SK-N-SH (cell line): ENCODE measurements around the gene MYL5. TPM values are rescaled to one million over a fixed set of nuclear protein-coding genes. Genes with fewer than 3 reads are reported as not detected.
"Not testable (repeated sequence)": the region's sequence is repeated elsewhere in the genome, so short reads cannot be mapped to it uniquely, and the experiment has no call there.

Experiments
- CTCF ChIA-PET: fragments of 300-600, 350-600 bp; formaldehyde crosslinking; extraction: SDS; loops from one replicate; lab custom pipeline; 2021; lab: Yijun Ruan, JAX
- POLR2A ChIA-PET: fragments of 350-600 bp; sonication (Branson Sonifier 250); formaldehyde crosslinking; extraction: SDS; loops from one replicate; lab custom pipeline; 2020; ENCODE audit warnings: antibody characterized with exemption, inconsistent platforms; lab: Yijun Ruan, JAX
- DNase-seq: peaks from one replicate; pipeline ENCODE4 v3.0.0; 2012
- H2AFZ ChIP-seq: fragments of 200-600 bp; sonication (generic); 2 replicates; pipeline ENCODE4 v1.8.1; 2016; ENCODE audit warnings: antibody characterized with exemption, mild to moderate bottlenecking, low read depth
- H3F3A ChIP-seq: fragments of 200-600 bp; sonication (generic); replicated peaks from 2 replicates; pipeline ENCODE3; 2016; ENCODE audit warnings: antibody characterized with exemption, mild to moderate bottlenecking; ENCODE audit not compliant: insufficient read depth
- H3K27ac ChIP-seq, 2 experiments: fragments of 200-500 bp in 1 of 2; fragments of 200-600 bp in 1 of 2; sonication (Bioruptor generic) in 1 of 2; sonication (generic), shearing (Covaris generic) in 1 of 2; 2 replicates each; pipeline versions ENCODE4 v1.5.1 to v1.6.1; 2014 to 2016; ENCODE audit warnings: low read depth in 2 of 2, inconsistent platforms in 1 of 2, low read length in 1 of 2, mild to moderate bottlenecking in 1 of 2, mixed read lengths in 1 of 2
- H3K27me3 ChIP-seq: fragments of 200-600 bp; sonication (generic), shearing (Covaris generic); 2 replicates; pipeline ENCODE4 v1.6.1; 2016; ENCODE audit warnings: mixed run types; ENCODE audit not compliant: insufficient read depth
- H3K36me3 ChIP-seq, 2 experiments: fragments of 200-500 bp in 1 of 2; fragments of 200-600 bp in 1 of 2; sonication (Bioruptor generic) in 1 of 2; sonication (generic) in 1 of 2; replicated peaks in 1 of 2; 2 replicates each; pipeline versions ENCODE3 to v1.5.1; 2014 to 2016; ENCODE audit warnings: low read length in 1 of 2, mild to moderate bottlenecking in 1 of 2; ENCODE audit not compliant: insufficient read depth in 2 of 2, control insufficient read depth in 1 of 2
- H3K4me1 ChIP-seq, 2 experiments: fragments of 200-500 bp in 1 of 2; fragments of 200-600 bp in 1 of 2; sonication (Bioruptor generic) in 1 of 2; sonication (generic), shearing (Covaris generic) in 1 of 2; 2 replicates each; pipeline versions ENCODE4 v1.5.1 to v1.6.1; 2014 to 2016; ENCODE audit warnings: low read depth in 1 of 2, low read length in 1 of 2, mixed run types in 1 of 2; ENCODE audit not compliant: insufficient read depth in 2 of 2, control insufficient read depth in 1 of 2
- H3K4me2 ChIP-seq: fragments of 200-600 bp; sonication (generic), shearing (Covaris generic); 2 replicates; pipeline ENCODE4 v1.6.1; 2017; ENCODE audit warnings: mixed run types
- H3K4me3 ChIP-seq, 2 experiments: fragments of 200-500 bp in 1 of 2; fragments of 200-600 bp in 1 of 2; sonication (Bioruptor generic) in 1 of 2; sonication (generic), shearing (Covaris generic) in 1 of 2; 2 replicates each; pipeline versions ENCODE4 v1.5.1 to v1.8.1; 2014 to 2016; ENCODE audit warnings: low read depth in 2 of 2, inconsistent platforms in 1 of 2, low read length in 1 of 2, mild to moderate bottlenecking in 1 of 2, mixed read lengths in 1 of 2, moderate library complexity in 1 of 2
- H3K79me2 ChIP-seq: fragments of 200-600 bp; sonication (generic); 2 replicates; pipeline ENCODE4 v1.8.1; 2017; ENCODE audit warnings: mild to moderate bottlenecking; ENCODE audit not compliant: insufficient read depth
- H3K9ac ChIP-seq: fragments of 200-600 bp; sonication (generic); 2 replicates; pipeline ENCODE4 v1.6.1; 2017; ENCODE audit warnings: mixed run types
- H3K9me2 ChIP-seq: fragments of 200-600 bp; sonication (generic); 2 replicates; pipeline ENCODE4 v1.6.1; 2017; ENCODE audit warnings: mixed run types
- H3K9me3 ChIP-seq: fragments of 200-600 bp; sonication (generic); 2 replicates; pipeline ENCODE4 v1.6.1; 2017; ENCODE audit warnings: mixed run types, mild to moderate bottlenecking, moderate library complexity
- H4K20me1 ChIP-seq: fragments of 200-600 bp; sonication (generic); 2 replicates; pipeline ENCODE4 v1.6.1; 2017; ENCODE audit warnings: mild to moderate bottlenecking, mixed run types; ENCODE audit not compliant: insufficient read depth
- FOSL2 ChIP-seq: IDR thresholded peaks from 2 replicates; pipeline ENCODE4 v1.4.0; 2012; ENCODE audit warnings: low read depth, mild to moderate bottlenecking, moderate library complexity, borderline replicate concordance
- MAX ChIP-seq: IDR thresholded peaks from 2 replicates; pipeline ENCODE4 v1.4.0; 2012; ENCODE audit warnings: low read depth
- MXI1 ChIP-seq: IDR thresholded peaks from 2 replicates; pipeline ENCODE4 v1.6.1; 2012; ENCODE audit warnings: mild to moderate bottlenecking, low read depth, low read length, improper control_type of control experiment
- NRF1 ChIP-seq: IDR thresholded peaks from 2 replicates; pipeline ENCODE4 v1.6.1; 2012; ENCODE audit warnings: low read depth, mild to moderate bottlenecking, low read length
- PBX3 ChIP-seq: IDR thresholded peaks from 2 replicates; pipeline ENCODE4; 2012
- RAD21 ChIP-seq: IDR thresholded peaks from 2 replicates; pipeline ENCODE4 v1.6.1; 2012; ENCODE audit warnings: mild to moderate bottlenecking, low read length
- RCOR1 ChIP-seq: fragments of 150-350 bp; IDR thresholded peaks from 2 replicates; pipeline ENCODE4 v1.6.1; 2017; ENCODE audit warnings: antibody characterized with exemption, low read length
- RFX5 ChIP-seq: IDR thresholded peaks from 2 replicates; pipeline ENCODE4 v1.6.1; 2012; ENCODE audit warnings: mild to moderate bottlenecking, improper control_type of control experiment, low read length
- RXRA ChIP-seq: IDR thresholded peaks from 2 replicates; pipeline ENCODE4 v1.4.0; 2012; ENCODE audit warnings: low read depth, mild to moderate bottlenecking, borderline replicate concordance
- SIN3A ChIP-seq: IDR thresholded peaks from 2 replicates; pipeline ENCODE4 v1.6.1; 2012; ENCODE audit warnings: low read depth, mild to moderate bottlenecking, low read length, moderate library complexity, borderline replicate concordance
- WGBS: methylation state at CpG from one replicate; pipeline ENCODE4 v1.1.6; 2017; ENCODE audit warnings: low lambda C conversion rate; 5-methylcytosine and 5-hydroxymethylcytosine counted together
- polyA plus RNA-seq, 3 experiments: library from polyadenylated mRNA; depleted of rRNA; stranded (reverse); fragments of >200 nt; gene quantifications; 2 replicates each; pipeline ENCODE4 v1.2.3, GENCODE V29; 2012
- TF ChIP-seq, protein P1 (sequence below): IDR thresholded peaks from 2 replicates; pipeline ENCODE4 v1.4.0; 2012; ENCODE audit warnings: low read depth, borderline replicate concordance

MYL5 gene
- polyA plus RNA-seq, 1 of the 3 experiments (the other 2 are of a cell fraction): 46.9 TPM

DNA sequence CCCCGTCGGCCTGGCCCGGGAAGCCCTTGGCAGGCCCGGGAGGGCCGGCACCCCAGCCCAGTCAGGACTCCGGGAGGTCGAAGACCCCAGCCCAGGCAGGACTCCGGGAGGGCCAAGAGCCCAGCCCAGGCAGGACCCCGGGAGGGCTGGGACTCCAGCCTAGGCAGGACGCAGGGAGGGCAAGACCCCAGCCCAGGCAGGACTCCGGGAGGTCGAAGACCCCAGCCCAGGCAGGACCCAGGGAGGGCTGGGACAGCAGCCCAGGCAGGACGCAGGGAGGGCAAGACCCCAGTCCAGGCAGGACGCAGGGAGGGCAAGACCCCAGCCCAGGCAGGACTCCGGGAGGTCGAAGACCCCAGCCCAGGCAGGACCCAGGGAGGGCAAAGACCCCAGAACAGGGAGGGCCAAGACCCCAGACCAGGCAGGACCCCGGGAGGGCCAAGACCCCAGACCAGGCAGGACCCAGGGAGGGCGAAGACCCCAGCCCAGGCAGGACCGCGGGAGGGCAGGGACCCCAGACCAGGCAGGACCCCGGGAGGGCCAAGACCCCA is 31.8 kb downstream of the MYL5 start:
- Histone ChIP-seq H2AFZ (peak overlapping the region; percentile 78; the same call in 1 of the 2 replicates), H3K9ac (peak overlapping the region; percentile 100), H3K4me3 (peak overlapping the region; percentile 93 to 97), H3K4me1 (peaks cover 0 to 25% of the 10 kb centered on the region in 2 experiments; a peak in 2 of 4 replicates), H4K20me1 (peaks cover 39% of the 10 kb centered on the region), H3K27ac (peak overlapping the region; percentile 69 to 87), H3K4me2 (peak overlapping the region; percentile 98), H3K79me2 (peaks cover 51% of the 10 kb centered on the region)
- TF ChIP-seq SIN3A: 0 out of 2 replicates have a peak, but pooled peaks have one; percentile 3
- H3K36me3 ChIP-seq, POLR2A ChIA-PET, H3F3A ChIP-seq, H3K9me2 ChIP-seq, H3K9me3 ChIP-seq, H3K27me3 ChIP-seq, DNase-seq, CTCF ChIA-PET: not testable (repeated sequence)
- 0% methylated on average over 5 of the region's 21 CpGs for WGBS

- POLR2A ChIA-PET: interaction anchor here (0.7 kb wide), 1 partner anchor 602 kb away, joined by 6 read pairs; no protein-coding TSS in a partner anchor
- Histone ChIP-seq H3K27ac (no peak overlapping the region; a peak in 1 of 4 replicates), H3K9me3 (no peaks in the 10 kb centered on the region), H3F3A (peaks cover 3% of the 10 kb centered on the region), H3K4me3 (peak overlapping the region; percentile 63 to 93), H2AFZ (no peak overlapping the region)
- CTCF ChIA-PET: no interaction called here
- TF ChIP-seq MXI1 (no peak), RAD21 (no peak), FOSL2 (no peak), RFX5 (no peak), RCOR1 (no peak), NRF1 (no peak), PBX3 (no peak), RXRA (no peak), MAX (no peak)
- TF ChIP-seq, protein P1, sequence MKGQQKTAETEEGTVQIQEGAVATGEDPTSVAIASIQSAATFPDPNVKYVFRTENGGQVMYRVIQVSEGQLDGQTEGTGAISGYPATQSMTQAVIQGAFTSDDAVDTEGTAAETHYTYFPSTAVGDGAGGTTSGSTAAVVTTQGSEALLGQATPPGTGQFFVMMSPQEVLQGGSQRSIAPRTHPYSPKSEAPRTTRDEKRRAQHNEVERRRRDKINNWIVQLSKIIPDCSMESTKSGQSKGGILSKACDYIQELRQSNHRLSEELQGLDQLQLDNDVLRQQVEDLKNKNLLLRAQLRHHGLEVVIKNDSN: no peak
- TF ChIP-seq, all 33 proteins: peak for 0
- DNase-seq: no peak
- Histone ChIP-seq H3K4me1 (peaks cover 0 to 25% of the 10 kb centered on the region in 2 experiments; a peak in 2 of 4 replicates), H4K20me1 (peaks cover 41% of the 10 kb centered on the region), H3K9ac (peak overlapping the region; percentile 100), H3K27me3 (no peaks in the 10 kb centered on the region), H3K36me3 (peaks cover under 1 to 7% of the 10 kb centered on the region in 2 experiments), H3K9me2 (no peaks in the 10 kb centered on the region), H3K4me2 (peak overlapping the region; percentile 98), H3K79me2 (peaks cover 59% of the 10 kb centered on the region)
- WGBS: 22% methylated on average over 9 of the region's 21 CpGs
Measured at GRCh38 chr4:706834-707598, 32.7 kb downstream of the MYL5 start.
